GM18858 (cell line): ENCODE data around the gene AGXT.

Experiments used
- ATAC-seq: cut with Tn5 transposase; IDR thresholded peaks from one replicate; pipeline ENCODE4 v1.9.1; 2021; ENCODE audit not compliant: unreplicated experiment

Gene AGXT

GRCh38 chr2:240925191-240925567 is 56.6 kb downstream of the AGXT start:
- no peak for ATAC-seq

DNA sequence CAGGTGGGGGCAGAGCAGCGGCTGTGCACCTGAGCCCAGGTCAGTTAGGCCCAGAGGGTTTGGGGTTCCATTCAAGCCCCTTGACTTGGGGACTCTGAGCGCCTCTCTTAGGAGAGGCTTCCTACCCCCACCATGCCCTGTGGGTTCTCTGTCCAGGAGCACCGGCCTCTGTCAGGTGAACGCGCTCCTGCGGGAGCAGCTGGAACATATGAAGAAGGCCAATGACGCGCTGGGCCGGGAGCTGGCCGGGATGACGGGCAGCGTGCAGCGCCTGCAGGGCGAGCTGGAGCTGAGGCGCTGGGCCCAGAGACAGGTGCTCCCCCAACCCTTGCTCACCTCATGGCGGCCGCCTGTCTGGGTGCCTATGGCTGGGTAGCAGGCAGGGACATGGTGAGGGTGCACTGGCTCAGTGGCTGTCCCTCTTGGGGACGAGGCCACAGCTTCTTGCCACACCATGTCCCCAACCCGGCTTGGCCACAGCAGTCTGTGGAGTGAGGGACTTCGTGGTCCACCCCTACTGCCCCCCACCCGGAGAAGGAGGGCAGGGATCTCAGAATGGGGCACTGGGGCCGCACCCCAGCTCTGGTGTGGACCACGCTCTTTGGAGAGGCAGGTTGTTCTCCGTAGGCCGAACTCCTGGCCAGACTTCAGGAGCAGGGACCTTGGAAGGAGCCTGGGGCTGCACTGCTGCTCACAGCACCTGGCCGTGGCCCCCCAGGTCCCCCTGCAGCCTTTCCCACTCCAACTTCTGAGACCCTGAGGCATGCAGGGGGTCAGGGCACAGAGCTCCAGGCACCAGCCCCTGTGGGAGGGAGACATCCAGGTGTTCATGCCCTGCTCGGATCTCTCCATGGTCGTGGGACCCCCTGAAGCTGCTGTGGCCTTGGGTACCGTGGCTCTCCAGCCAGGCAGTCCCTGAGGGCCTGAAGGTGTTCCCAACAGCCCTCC is 57.2 kb downstream of the AGXT start:
- no peak for ATAC-seq

GRCh38 chr2:240926516-240927389 is 58.1 kb downstream of the AGXT start:
- ATAC-seq: no peak

- ATAC-seq: no peak
These were observed 58.8 kb downstream of the AGXT start for GRCh38 chr2:240927390-240927781.

GRCh38 chr2:240928476-240929363 is 60.1 kb downstream of the AGXT start:
- no peak for ATAC-seq

DNA sequence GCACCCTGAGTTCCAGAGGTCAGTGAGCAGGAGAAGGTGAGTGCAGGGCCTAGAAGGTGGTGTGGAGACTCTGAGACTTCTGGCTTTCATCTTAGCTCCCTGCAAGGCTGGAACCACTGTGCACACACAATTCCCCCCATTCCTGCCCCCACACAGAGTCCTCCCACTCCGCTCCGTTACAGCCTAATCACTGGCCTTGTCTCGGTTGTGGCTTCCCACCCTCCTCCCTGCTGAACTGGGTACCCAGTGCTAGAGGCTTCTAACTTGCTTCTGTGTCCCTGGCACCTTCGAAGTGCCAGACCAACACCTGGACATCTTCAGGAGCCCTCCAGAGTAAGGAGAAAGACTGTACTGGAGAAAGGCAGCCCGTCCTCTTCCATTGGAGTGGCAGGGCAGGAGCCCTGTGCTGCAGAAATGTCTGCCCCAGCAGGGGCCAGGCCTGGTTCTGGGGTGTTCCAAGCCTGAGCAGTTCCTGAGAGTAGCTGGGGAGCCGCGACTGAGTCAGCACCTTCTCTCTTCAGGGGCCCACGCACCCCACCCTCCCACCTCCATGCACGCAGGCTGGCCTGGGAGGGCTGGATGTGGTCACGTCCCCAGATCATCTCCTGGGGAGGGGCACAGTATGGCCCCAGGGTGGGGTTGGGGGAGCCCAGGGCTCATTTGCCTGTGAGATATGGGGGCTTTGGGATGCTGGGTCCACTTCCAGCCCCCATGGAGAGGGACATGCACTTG is 60.9 kb downstream of the AGXT start:
- ATAC-seq: no peak
